GM21825 (cell line): ENCODE results near the gene KIF18B.

Source experiments
- ATAC-seq: cut with Tn5 transposase; IDR thresholded peaks from one replicate; pipeline ENCODE4 v1.9.1; 2021; ENCODE audit warnings: mild to moderate bottlenecking, moderate library complexity; ENCODE audit not compliant: unreplicated experiment

The KIF18B gene

DNA sequence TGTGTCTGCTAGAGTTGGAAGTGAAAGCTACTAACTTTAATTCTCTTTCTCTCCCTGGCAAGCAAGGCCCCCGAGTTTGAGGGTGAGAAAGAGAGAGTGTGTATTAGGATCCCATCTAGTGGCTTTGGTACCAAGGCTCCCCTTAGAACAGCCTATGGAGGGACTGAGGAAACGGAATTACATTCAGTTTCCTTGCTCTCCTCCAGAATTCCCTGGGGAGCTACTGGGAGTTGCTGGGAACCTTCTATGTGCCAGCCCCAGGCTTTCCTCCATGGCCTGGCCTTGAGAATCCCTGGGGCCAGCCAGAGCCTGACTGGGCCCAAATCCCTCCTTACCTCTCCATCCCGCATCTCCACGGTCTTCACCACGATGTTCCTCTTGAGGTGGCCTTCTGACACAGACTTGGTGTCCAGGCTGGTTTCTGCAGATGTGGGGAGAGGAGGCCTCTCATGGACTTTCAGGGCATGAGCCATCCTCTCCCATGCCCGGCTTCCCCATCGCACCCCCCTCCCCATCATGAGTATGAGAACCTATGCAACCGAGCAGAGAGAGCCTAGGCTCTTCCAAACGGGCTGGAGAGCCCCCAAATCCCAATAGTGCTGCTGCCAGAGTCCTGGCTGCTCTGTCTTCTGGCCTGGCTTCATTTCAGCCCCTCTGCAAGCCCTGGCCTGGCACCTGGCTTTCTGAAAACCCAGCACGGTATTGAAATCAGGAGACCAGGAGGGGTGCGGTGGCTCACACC is 39.7 kb downstream of the KIF18B start:
- ATAC-seq: no peak

- no peak for ATAC-seq
These were observed 40.5 kb downstream of the KIF18B start for GRCh38 chr17:44906763-44907728.

GRCh38 chr17:44906010-44906646 is 41.4 kb downstream of the KIF18B start:
- ATAC-seq: no peak

- no peak for ATAC-seq
These were observed 42.3 kb downstream of the KIF18B start for GRCh38 chr17:44905006-44906000.

- ATAC-seq: no peak
These were observed 43.3 kb downstream of the KIF18B start for GRCh38 chr17:44904001-44904984.

DNA sequence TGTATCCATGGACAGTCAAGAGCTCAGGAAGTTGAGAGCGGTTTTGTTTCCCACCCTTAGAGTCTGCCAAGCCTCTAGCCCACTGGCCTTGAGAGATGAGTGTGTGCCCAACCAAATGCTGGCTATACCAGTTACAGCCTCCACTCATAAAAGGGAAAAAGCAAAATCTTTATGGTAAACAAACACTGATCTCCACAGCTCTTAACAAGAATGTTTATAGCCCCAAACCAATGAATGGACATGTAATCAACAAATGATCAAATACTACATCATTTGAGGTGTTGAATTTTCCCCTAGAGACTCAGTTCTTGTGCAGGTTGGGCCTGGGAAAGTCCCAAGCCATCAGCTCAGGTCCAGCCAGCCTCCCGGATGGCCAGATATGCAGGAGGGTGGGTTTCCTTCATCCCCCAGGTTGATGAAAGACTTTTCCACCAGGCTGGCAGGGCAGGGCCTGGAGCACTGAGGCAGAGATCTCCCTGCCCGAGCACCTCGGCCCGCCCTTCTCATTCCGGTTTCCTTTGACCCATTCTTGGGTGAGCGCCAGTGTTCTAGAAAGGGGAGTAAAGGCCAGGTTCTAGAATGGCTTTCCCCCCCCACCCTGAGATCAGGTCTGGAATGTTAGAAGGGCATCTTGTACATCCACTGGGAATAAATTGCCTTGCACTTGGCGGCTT is 44.4 kb downstream of the KIF18B start:
- no peak for ATAC-seq

GRCh38 chr17:44902135-44902760 is 45.3 kb downstream of the KIF18B start:
- ATAC-seq: no peak

GRCh38 chr17:44901411-44901921 is 46.1 kb downstream of the KIF18B start:
- ATAC-seq: no peak

GRCh38 chr17:44900894-44901293 is 46.7 kb downstream of the KIF18B start:
- no peak for ATAC-seq

DNA sequence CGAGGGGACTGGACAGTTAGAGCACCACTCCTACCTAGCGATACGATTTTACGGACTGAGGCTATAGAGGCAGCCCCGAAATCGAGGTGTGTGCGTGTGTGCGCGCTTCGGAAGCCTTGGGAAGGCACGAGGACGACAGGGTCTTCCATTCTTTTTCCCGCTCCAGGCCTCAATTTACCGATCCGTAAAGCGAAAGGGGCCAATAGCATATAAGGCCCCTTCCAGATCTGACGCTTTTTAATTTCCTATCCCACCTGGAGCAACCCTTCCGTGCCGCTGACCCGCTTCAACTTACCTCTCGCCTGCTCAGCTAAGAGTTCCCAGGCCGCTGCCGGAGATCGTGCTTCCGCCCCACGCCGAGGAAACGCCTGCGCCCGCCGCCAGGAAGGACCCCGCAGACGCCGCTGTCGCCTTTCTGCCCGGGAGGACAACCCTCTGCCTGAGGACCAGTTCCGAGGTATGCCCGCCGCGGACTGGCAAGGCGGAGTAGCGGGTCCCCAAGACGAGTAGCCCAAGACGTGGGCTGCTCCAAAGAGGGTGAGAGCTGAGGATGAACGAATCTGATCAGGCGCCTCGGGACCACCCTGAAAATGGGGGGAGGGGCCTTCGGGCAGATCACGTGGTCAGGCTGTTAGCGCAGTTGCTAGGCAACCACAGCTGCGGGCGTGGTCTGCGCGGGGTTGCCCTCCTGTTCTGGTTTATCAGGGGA is 48.3 kb downstream of the KIF18B start, which contains the start of gene EFTUD2:
Gene EFTUD2, minus strand, starts transcription at position 372 of the 709 bp plus-strand sequence. CDS start 4,924 bp downstream, outside the sequence.
- peak; percentile 61 for ATAC-seq

DNA sequence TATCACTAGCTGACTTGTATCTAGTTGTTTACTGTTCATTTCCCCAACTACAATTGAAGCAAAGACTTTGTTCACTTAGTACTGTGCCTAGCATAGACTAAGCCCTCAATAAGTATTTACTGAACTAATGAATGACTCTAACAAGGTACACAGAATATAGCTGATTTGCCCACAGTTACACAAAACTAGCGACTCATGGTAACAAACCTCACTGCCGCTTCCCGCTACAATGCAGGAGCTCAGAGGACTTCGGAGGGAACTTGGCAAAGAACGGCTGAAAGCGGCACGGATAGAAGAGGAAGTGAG is 48.9 kb downstream of the KIF18B start:
- no peak for ATAC-seq

DNA sequence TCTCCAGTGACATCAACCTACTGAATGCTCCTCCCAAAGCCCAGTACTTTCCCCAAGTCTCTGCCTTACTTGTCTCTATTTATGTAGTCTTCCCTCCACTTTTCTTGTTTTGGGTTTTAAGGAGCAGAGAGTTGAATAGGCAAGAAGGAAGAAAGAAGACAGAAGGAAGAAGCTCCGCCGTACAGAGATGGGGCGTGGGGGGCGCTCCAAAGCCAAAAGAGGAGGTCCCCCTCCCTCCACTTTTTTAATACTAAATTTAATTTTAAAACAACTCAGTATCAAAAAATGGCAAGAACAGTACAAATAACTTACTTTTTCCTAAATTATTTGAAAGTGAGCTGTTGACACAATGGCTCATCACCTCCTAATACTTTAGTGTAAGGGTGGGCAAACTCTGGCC is 52.9 kb downstream of the KIF18B start:
- no peak for ATAC-seq

DNA sequence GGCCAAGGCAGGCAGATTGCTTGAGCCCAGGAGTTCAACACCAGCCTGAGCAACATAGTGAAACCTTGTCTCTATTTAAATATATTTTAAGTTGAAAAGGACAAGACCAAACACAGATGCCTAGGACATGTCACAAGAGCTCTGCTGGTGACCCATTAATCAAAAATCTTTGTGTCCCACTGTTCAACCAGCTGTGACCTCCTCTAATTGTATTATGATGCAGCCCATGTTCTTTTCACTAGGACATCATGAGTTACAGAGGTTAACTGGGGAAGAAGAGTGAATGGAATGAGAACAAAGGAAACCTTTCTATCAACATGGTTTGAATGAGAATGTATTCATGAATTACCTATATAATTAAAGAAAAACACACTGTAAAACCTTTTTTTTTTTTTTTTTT is 55.3 kb downstream of the KIF18B start:
- ATAC-seq: no peak

GRCh38 chr17:44889003-44889402 is 58.6 kb downstream of the KIF18B start:
- ATAC-seq: no peak

- ATAC-seq: no peak
These were observed 59.3 kb downstream of the KIF18B start for GRCh38 chr17:44887971-44888954.

DNA sequence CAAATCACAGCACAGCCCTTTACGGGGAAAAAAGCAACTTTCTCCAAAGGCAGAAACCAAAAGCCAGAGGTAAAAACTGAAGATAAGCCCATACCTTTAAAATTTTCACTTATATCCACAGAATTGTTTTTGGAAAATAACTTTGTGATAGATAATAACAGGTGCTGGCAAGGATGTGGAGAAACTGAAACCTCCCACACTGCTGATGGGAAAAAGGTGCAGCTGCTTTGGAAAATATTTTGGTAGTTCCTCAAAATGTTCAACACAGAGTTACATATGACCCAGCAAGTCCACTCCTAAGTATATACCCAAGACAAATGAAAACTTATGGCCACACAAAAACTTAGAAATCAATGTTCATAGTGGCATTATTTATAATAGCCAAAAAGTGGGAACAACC is 60.6 kb downstream of the KIF18B start:
- ATAC-seq: no peak
